Endothelial cell of umbilical vein (primary cell): Measurements from ENCODE around the gene CFAP107.

Experiments used
- EZH2 ChIP-seq: IDR thresholded peaks from 2 replicates; pipeline ENCODE4 v1.6.1; 2012; ENCODE audit warnings: borderline replicate concordance, low read depth, mild to moderate bottlenecking, moderate library complexity, low read length, inconsistent platforms; ENCODE audit not compliant: severe bottlenecking
- FOS ChIP-seq: IDR thresholded peaks from 2 replicates; pipeline ENCODE4 v1.6.1; 2011; ENCODE audit warnings: mild to moderate bottlenecking, low read length, moderate library complexity, borderline replicate concordance; ENCODE audit not compliant: insufficient read depth
- GATA2 ChIP-seq: IDR thresholded peaks from 2 replicates; pipeline ENCODE4 v1.7.0; 2011; ENCODE audit warnings: low read depth, mild to moderate bottlenecking, moderate library complexity, mixed read lengths, low read length; ENCODE audit not compliant: insufficient read length, insufficient read depth
- JUN ChIP-seq: IDR thresholded peaks from 2 replicates; pipeline ENCODE4 v1.6.1; 2011; ENCODE audit warnings: borderline replicate concordance, low read depth; ENCODE audit not compliant: insufficient read length, insufficient read depth
- MYC ChIP-seq: IDR thresholded peaks from one replicate; pipeline ENCODE4 v1.6.1; 2011; ENCODE audit warnings: mild to moderate bottlenecking, low read depth, low read length
- POLR2A ChIP-seq: IDR thresholded peaks from 2 replicates; pipeline ENCODE4 v1.6.1; 2012; ENCODE audit warnings: low read depth, mild to moderate bottlenecking, control low read depth, low read length
- POLR2AphosphoS5 ChIP-seq: IDR thresholded peaks from 2 replicates; pipeline ENCODE4 v1.6.1; 2012; ENCODE audit warnings: low read depth, mild to moderate bottlenecking, control low read depth, low read length, moderate library complexity; ENCODE audit not compliant: insufficient read depth
- TF ChIP-seq, protein P1 (sequence below), 2 donors: IDR thresholded peaks; 1 replicate in 1 of 2; 2 replicates in 1 of 2; pipeline ENCODE4 v1.5.1; 2011; ENCODE audit warnings: low read length in 2 of 2, mild to moderate bottlenecking in 2 of 2, moderate library complexity in 2 of 2, control low read depth in 1 of 2, inconsistent platforms in 1 of 2, low read depth in 1 of 2; ENCODE audit not compliant: insufficient read depth in 1 of 2; ENCODE audit errors: extremely low read depth in 1 of 2
- TF ChIP-seq, protein P2 (sequence below): IDR thresholded peaks from 2 replicates; pipeline ENCODE4 v1.6.1; 2011; ENCODE audit not compliant: insufficient read depth, insufficient read length

DNA sequence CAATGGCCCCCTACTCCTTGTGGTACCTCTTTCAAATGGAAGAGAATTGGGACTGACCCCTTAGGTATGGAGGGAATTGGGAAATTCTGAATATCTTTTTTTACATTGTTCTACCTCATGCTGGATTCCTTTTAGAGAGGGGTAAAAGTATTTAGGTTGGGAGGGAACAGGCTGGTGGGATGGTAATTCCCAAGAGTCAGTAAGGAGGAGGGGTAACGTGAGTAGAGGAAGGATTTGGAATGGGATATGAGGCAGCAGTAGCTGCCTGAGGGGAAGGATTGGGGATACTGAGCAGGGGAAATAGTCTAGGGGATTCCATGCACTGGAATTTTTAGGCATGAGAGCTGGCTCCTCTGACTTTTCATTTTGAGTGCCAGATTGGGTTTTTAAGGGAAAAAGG, 33.9 kb upstream of the CFAP107 start:
- TF ChIP-seq JUN = no peak
- no peak for TF ChIP-seq POLR2AphosphoS5
- TF ChIP-seq POLR2A = no peak
- no peak for TF ChIP-seq EZH2
- TF ChIP-seq, protein P1, sequence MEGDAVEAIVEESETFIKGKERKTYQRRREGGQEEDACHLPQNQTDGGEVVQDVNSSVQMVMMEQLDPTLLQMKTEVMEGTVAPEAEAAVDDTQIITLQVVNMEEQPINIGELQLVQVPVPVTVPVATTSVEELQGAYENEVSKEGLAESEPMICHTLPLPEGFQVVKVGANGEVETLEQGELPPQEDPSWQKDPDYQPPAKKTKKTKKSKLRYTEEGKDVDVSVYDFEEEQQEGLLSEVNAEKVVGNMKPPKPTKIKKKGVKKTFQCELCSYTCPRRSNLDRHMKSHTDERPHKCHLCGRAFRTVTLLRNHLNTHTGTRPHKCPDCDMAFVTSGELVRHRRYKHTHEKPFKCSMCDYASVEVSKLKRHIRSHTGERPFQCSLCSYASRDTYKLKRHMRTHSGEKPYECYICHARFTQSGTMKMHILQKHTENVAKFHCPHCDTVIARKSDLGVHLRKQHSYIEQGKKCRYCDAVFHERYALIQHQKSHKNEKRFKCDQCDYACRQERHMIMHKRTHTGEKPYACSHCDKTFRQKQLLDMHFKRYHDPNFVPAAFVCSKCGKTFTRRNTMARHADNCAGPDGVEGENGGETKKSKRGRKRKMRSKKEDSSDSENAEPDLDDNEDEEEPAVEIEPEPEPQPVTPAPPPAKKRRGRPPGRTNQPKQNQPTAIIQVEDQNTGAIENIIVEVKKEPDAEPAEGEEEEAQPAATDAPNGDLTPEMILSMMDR (IDR thresholded peaks at IDR 0.05; ENCODE audit: extremely low read depth in 1 of 2, insufficient read depth in 1 of 2, low read depth in 1 of 2, low read length in 2 of 2) = no peak
- no peak for TF ChIP-seq GATA2
- TF ChIP-seq, protein P2, sequence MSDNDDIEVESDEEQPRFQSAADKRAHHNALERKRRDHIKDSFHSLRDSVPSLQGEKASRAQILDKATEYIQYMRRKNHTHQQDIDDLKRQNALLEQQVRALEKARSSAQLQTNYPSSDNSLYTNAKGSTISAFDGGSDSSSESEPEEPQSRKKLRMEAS = no peak
- TF ChIP-seq MYC = no peak
- TF ChIP-seq FOS = no peak
